NCI-H774 (cell line): ENCODE measurements around the gene FOXA3.

Experiments used
- DNase-seq: peaks from one replicate; lab custom pipeline; 2025; lab: John Stamatoyannopoulos, UW

Gene FOXA3

GRCh38 chr19:45863840-45864628 is at the start of gene FOXA3:
Gene FOXA3 (plus strand): TSS chr19:45864326. CDS start chr19:45864457, 131 bp downstream.
- peak; percentile 69 for DNase-seq

DNA sequence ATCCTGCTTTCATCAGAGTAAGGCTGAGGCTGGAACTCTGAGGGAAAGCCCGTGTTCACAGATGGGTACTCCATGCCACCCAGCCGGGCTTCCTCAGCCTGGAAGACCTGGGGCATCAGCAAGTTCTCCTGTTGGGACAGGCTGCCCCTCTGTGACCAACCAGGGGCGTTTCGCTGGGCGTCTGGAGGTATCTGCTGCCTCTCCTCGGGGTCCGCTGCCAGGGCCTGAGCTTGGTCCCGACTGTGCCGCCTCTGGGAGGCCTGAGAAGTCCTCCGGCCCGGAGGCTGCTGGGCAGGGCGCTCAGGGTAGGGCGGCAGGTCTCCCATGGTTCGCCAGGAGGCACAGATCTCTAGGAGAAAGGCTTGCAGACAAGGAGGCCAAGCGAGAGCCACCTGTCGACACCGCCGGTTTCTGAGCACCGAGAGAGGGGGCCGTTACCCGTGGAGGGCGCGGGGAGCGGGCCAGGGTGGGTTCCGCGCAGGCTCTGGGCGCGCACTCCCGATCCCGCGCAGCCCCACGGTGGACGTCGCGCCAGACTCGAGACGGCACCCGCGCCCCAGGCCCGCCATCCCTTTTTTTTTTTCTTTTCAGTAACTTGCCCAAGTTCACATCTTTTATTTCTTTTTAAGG is 49.2 kb upstream of the FOXA3 start, which contains the start of gene RSPH6A:
TSS of gene RSPH6A (minus strand) at position 458 of the 630 bp plus-strand sequence. CDS start at position 326, 132 bp downstream.
- no peak for DNase-seq

DNA sequence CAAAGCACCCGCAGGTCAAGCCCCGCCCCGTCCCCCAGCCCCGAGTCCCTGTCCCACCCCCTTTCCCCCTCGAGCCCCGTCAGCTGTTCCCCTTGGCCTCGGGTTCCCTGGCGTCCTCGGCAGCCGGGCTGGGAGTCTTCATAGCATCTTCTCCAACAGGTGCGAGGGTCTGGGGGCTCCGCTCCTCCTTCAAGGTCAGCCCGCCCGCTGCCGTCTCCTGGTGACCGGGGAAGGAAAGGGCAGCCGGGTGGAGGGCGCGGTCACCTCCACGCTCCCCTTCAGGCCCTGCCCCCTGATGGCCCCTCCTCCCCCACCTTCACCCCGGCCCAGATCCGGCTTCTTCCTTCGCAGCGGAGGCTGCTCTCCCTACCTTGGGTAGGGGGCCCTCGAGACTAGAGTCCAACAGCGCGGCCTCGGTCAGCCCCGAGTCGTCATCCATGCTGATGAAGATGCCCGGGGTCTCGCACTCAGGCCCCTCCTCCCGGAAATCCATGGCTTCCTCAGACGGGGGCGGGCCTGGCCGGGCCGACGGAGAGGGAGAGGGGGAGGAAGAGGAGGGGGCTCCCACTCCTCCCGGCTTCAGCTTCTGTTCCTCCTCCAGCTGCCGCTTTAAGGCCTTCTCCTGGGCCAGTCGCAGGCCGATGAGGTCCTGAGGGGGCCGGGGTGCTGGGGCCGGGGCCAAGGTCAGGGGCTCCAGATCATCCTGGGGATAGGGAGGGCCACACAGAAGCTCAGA is 48.5 kb upstream of the FOXA3 start:
- no peak for DNase-seq

DNA sequence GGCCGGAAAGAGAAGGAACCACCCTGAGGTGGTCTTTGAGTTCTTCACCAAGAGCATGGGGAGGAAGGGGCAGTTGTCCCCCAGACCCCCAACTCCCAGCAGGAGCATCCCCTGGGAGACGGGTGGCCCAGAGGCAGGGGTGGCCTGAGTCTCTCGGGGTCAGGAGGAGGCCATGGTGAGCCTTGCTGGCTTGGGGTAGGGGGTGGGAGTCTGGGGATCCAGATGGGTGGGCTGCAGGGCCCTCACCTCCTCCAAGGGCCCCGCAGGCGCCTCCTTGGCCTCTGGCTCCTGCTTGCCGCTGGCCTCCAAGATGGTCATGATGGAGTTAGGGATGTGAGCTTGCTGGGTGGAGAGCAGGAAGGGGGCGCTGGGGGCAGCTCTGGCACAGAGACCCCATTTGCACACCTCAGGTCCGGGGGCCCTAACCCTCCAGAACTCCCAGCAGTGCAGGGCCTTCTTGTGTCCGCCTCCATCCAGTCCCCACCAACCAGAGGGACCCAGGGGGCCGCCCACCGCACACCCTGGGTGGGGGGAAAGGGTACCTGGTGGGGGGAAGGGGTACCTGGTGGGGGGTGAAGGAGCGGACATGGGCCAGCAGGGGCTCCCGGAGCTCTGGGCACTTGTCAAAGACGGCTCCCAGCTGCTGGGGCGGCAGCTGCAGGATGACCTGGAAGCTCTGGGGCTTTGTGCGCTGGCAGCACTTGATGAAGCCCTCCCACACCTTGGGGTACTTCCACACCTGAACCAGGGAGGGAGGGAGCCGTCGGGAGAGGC is 47.7 kb upstream of the FOXA3 start:
- no peak for DNase-seq

DNA sequence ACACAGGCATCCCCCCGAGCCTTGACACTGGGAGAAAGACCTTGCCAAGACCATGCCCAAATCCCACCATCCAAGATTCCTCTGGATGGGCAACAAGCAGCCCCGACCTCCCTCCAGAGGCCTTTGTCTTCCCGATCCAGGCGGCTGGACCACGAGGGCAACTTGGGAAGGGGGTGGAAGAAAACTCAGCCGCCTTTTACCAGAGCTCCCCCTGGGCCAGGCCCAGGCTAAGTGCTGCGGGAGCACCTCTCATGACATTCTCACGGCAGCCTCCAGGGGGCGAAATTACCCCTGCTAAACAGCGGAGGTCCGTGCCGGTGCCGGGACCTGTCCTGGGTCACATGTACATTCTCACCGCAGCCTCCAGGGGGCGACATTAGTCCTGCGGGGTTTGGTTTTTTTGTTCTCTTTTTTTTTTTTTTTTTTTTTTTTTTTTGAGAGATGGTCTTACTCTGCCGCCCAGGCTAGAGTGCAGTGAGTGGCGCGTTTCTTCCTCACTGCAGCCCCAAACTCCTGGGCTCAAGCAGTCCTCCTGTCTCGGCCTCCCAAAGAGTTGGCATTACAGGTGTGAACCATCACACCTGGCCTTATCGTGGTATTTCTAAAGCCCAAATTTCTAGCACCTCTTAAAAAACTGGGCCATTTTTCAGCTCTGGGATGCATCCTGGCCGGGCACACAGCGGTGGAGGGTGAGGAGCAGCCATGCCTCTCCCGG is 47.0 kb upstream of the FOXA3 start:
- DNase-seq: peak; percentile 66

- DNase-seq: no peak
These were observed 46.3 kb upstream of the FOXA3 start for GRCh38 chr19:45817725-45818301.

DNA sequence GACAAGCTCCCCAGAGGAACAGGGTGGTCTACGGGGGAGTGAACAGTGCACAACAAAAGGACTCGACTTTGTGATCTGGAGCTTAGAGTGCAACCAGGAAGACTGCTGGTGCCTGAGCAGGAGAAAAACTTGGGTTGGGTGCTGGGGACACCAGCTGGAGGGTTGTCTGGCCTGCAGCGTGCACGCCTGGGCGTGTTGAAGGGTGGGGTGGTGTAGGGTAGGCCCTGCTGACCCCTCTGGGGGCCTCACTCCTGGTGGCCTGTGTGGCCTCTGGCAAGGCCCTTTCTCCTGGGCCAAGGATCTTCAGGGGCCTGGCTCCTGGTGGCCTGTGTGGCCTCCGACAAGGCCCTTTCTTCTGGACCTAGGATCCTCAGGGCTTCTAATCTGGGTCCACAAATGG is 44.4 kb upstream of the FOXA3 start:
- DNase-seq: no peak

DNA sequence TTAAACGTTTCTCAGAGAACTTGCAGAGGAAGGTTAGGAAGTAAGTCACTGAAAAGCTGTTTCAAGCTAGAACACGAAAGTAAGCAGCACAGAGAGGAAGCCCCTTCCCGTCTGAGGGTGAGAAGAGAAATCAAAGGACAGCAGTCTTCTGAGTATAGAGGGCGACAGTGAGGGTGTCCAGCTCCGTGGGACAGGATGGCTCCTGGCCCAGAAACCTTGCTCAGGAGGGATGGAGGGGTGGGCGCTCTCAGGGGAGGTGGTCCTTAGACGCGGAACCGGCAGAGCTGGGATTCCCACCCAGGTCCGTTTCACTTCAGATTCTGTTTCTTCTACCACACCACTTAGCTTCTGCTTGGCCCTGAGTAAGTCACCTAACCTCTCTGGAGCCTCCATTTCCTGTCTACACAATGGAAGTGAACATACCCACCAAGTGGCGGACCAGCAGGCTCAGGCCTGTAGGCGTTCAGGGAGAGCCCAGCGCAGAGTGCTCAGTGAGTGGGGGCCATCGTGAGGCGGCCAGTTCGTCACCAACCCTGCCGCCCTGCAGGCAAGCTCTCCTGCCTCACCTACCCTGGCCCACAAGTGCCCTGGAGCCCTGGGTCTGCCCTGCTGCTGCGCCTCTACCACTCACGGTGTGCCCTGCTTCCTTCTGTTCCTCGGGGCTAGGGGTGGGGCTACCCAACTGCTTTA is 43.6 kb upstream of the FOXA3 start:
- no peak for DNase-seq

GRCh38 chr19:45821103-45821521 is 43.0 kb upstream of the FOXA3 start:
- DNase-seq: no peak

- no peak for DNase-seq
These were observed 42.6 kb upstream of the FOXA3 start for GRCh38 chr19:45821570-45821969.

GRCh38 chr19:45822716-45823115 is 41.4 kb upstream of the FOXA3 start:
- no peak for DNase-seq

DNA sequence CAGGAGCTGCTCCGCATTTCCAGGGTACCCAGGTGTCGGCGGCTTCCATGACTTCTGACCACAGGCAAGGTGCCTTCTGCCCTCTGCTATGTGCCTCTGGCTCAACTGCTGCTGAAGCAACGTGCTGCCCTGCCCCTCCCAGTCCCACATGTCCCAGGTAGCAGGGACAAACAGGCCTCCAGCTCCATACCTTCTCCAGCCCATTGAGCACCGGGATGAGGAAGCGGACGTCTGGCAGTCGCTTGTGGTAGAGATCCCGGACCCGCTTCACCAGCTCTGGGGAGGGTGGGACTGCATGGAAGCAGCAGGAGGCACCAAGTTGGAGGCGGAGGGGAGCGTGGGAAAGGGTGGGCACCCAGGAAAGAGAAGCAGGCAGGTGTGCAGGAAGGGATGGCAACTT is 40.9 kb upstream of the FOXA3 start:
- no peak for DNase-seq

DNA sequence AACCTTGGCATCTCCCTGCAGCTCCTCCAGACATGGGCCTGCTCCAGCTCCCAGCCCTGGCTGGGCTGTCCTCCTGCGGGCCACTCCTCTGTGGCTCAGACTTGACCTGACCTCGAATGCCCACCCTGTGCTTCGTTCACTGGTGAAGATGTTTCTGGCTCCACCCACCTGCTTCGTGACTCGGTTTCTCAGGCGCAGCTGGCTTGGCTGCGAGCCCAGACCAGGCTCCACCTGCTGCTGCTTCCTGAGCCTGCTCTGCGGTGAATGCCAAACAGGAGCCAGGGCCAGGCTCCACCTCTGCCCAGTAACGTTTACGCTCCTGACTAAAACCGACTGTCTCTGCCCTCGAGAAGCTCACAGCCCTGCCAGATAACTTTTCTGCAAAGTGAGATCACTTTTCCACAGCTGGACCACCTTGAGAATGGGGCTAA is 40.1 kb upstream of the FOXA3 start:
- DNase-seq: peak; percentile 34

- DNase-seq: no peak
These were observed 39.4 kb upstream of the FOXA3 start for GRCh38 chr19:45824531-45825262.

DNA sequence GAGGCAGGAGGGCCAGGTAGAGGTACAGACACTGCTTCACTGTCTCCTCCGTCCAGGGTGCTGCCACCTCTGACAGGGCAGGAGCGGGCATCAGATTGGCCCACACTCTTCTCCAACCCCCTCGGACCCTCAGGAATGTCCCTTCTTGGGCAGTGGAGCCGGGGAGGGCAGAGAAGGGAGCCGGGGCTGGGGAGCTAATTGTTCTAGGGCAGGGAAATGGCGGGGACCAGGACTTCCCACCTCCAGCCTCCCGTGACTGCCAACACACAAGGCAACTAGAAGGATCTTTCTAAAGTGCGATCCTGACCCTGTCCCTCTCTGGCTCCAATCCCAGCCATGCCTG is 38.9 kb upstream of the FOXA3 start:
- DNase-seq: no peak

GRCh38 chr19:45825917-45826893 is 37.9 kb upstream of the FOXA3 start:
- no peak for DNase-seq

GRCh38 chr19:45826934-45827333 is 37.2 kb upstream of the FOXA3 start:
- no peak for DNase-seq

DNA sequence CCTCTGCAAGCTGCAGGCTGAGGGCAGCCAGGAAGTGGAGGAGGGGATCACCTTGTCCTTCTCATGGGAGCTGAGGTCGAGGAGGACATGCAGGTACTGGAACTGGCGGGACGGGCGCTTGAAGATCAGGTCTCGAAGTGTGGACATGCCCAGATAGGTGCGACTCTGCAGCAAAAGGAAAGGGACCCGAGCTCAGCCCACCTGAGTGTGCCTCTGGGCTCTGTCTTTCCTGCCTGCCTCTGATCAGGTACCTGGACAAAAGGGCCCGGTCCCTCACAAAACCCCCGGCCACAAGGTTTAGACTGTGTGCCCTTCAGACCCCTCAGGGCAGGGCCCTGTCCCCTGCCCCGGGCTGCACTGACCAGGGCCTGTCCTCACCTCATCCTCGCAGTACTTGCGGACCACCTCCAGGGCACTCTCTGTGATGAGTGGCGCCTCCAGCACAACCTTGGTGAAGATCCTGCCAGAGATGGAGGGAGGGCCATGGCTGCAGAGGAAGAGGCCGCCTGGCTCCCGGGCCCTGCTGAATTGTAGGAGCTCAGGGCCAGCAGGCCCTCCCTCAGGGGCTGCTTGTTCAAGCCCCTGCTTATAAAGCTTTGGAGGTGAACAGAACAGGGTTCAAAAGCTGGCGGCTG is 36.5 kb upstream of the FOXA3 start:
- DNase-seq: no peak
